HG03571 (cell line): ENCODE measurements around the gene UPP1.

Source experiments
- ATAC-seq: cut with Tn5 transposase; IDR thresholded peaks from one replicate; pipeline ENCODE4 v1.9.1; 2021; ENCODE audit not compliant: unreplicated experiment

The UPP1 gene

DNA sequence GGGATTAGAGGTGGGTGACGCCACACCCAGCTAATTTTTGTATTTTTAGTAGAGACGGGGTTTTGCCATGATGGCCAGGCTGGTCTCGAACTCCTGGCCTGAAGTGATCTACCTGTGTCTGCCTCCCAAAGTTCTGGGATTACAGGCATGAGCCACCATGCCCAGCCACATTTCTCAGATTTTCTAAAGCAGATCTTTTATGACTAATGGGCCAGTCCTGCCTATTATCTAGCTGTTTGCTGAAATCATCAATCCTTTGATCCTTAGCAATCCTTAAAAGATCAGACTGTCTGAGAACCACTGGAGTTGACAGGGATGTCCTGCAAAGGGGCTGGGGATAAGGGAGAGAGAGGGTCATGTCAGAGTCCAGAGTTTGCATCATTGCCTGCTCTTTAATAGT, 61.0 kb downstream of the UPP1 start:
- no peak for ATAC-seq

DNA sequence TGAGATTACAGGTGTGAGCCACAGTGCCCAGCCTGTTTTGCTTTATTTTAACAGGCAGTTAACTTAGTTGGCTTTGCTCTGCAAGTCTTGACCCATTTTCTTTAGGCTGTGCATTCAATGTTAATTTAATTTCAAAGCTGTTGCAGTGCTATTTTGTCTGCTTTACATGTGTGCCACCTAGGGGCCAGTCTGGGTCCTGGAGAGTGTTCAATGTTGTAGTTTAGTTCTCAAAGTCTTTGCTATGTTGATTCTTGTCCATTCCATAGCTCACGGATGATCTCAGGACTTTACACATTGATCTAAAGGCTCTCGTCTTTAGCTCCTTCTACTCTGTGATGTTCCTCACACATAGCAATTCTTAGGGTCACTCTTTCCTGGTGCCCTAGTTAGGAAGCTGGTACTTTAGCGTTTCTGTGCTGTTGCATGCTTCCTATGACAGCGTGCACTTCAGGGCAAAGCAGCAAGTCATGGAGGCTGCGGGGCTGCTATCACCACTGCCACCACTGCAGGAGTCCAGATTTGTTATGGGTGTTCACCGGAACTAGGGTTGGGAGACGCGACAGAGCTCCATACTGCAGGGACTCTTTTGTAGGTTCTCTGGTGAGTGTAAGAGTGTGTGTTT, 65.8 kb downstream of the UPP1 start:
- ATAC-seq = no peak
